Nephron progenitor cell (in vitro differentiated cells): ENCODE data around the gene CBARP.
A peak's percentile ranks its signal among the peaks of the same experiment; 100 is the strongest.

Source experiments
- DNase-seq: peaks from one replicate; pipeline ENCODE4 v3.0.0; 2021
- H3K27ac Mint-ChIP-seq: 2 replicates; pipeline ENCODE4 v1.8.0; 2021; ENCODE audit warnings: mild to moderate bottlenecking, moderate library complexity, mixed read lengths
- H3K27me3 Mint-ChIP-seq: 2 replicates; pipeline ENCODE4 v1.8.0; 2021; ENCODE audit warnings: mild to moderate bottlenecking, low read depth, mixed read lengths; ENCODE audit not compliant: poor library complexity
- H3K36me3 Mint-ChIP-seq: 2 replicates; pipeline ENCODE4 v1.8.0; 2021; ENCODE audit warnings: low read depth, mixed read lengths
- H3K4me1 Mint-ChIP-seq: 2 replicates; pipeline ENCODE4 v1.8.0; 2021; ENCODE audit warnings: mixed read lengths
- H3K4me3 Mint-ChIP-seq: 2 replicates; pipeline ENCODE4 v1.8.0; 2021; ENCODE audit warnings: mild to moderate bottlenecking, moderate library complexity, mixed read lengths
- H3K9me3 Mint-ChIP-seq: 2 replicates; pipeline ENCODE4 v1.8.0; 2021; ENCODE audit warnings: mild to moderate bottlenecking, moderate library complexity, mixed read lengths
- CTCF ChIP-seq: fragments of 200-600 bp; sonication (generic); IDR thresholded peaks from 2 replicates; pipeline ENCODE4 v1.5.0; 2021; ENCODE audit warnings: antibody characterized with exemption

Gene CBARP

GRCh38 chr19:1238369-1239303, 831 bp upstream of the CBARP start:
- no peaks in the 10 kb centered on the region for H3K9me3 Mint-ChIP-seq
- no peak for TF ChIP-seq CTCF
- H3K27me3 Mint-ChIP-seq, result no peaks in the 10 kb centered on the region

GRCh38 chr19:1237027-1237659, 662 bp downstream of the CBARP start:
- H3K36me3 Mint-ChIP-seq, result no peaks in the 10 kb centered on the region
- peak overlapping the region; percentile 75 for H3K4me3 Mint-ChIP-seq
- no peaks in the 10 kb centered on the region for H3K9me3 Mint-ChIP-seq
- DNase-seq, result peak; percentile 45
- peaks cover 26% of the 10 kb centered on the region for H3K4me1 Mint-ChIP-seq
- TF ChIP-seq CTCF, result no peak
- H3K27me3 Mint-ChIP-seq, result no peaks in the 10 kb centered on the region
- H3K27ac Mint-ChIP-seq, result no peak overlapping the region

More at GRCh38 chr19:1238369-1239303, 831 bp upstream of the CBARP start:
- H3K36me3 Mint-ChIP-seq, result no peaks in the 10 kb centered on the region
- peaks cover 28% of the 10 kb centered on the region for H3K4me1 Mint-ChIP-seq
- peak overlapping the region; percentile 82 for H3K4me3 Mint-ChIP-seq
- DNase-seq, result no peak
- H3K27ac Mint-ChIP-seq, result peak overlapping the region; percentile 90

GRCh38 chr19:1236576-1236975, 1.2 kb downstream of the CBARP start:
- Mint-ChIP-seq H3K36me3 (no peaks in the 10 kb centered on the region), H3K4me3 (peak overlapping the region; percentile 62), H3K4me1 (peaks cover 30% of the 10 kb centered on the region)

GRCh38 chr19:1235625-1236538, 1.9 kb downstream of the CBARP start:
- Mint-ChIP-seq H3K4me1 (peaks cover 29% of the 10 kb centered on the region), H3K27ac (no peak overlapping the region), H3K36me3 (no peaks in the 10 kb centered on the region), H3K27me3 (no peaks in the 10 kb centered on the region), H3K4me3 (peak overlapping the region; percentile 62), H3K9me3 (no peaks in the 10 kb centered on the region)
- TF ChIP-seq CTCF, result no peak
- DNase-seq, result no peak

More at GRCh38 chr19:1236576-1236975, 1.2 kb downstream of the CBARP start:
- peak; percentile 54 for DNase-seq
- Mint-ChIP-seq H3K27me3 (no peaks in the 10 kb centered on the region), H3K27ac (no peak overlapping the region), H3K9me3 (no peaks in the 10 kb centered on the region)
- no peak for TF ChIP-seq CTCF

- no peak for TF ChIP-seq CTCF
- Mint-ChIP-seq H3K27ac (no peak overlapping the region), H3K27me3 (no peaks in the 10 kb centered on the region), H3K36me3 (no peaks in the 10 kb centered on the region), H3K4me1 (peaks cover 29% of the 10 kb centered on the region), H3K4me3 (no peak overlapping the region), H3K9me3 (no peaks in the 10 kb centered on the region)
- no peak for DNase-seq
These were observed 2.8 kb downstream of the CBARP start for GRCh38 chr19:1234955-1235380.
